ENCODE measurements around the gene BRI3. TPM values are rescaled to one million over a fixed set of nuclear protein-coding genes. Genes with fewer than 3 reads are reported as not detected.

BRI3 gene
- total and polyA plus RNA-seq, 9 of the 15 experiments (the other 6 are each of a cell fraction or from before 2014, with no cell fraction given): 4.3 to 57.4 (median 18.6) TPM

DNA sequence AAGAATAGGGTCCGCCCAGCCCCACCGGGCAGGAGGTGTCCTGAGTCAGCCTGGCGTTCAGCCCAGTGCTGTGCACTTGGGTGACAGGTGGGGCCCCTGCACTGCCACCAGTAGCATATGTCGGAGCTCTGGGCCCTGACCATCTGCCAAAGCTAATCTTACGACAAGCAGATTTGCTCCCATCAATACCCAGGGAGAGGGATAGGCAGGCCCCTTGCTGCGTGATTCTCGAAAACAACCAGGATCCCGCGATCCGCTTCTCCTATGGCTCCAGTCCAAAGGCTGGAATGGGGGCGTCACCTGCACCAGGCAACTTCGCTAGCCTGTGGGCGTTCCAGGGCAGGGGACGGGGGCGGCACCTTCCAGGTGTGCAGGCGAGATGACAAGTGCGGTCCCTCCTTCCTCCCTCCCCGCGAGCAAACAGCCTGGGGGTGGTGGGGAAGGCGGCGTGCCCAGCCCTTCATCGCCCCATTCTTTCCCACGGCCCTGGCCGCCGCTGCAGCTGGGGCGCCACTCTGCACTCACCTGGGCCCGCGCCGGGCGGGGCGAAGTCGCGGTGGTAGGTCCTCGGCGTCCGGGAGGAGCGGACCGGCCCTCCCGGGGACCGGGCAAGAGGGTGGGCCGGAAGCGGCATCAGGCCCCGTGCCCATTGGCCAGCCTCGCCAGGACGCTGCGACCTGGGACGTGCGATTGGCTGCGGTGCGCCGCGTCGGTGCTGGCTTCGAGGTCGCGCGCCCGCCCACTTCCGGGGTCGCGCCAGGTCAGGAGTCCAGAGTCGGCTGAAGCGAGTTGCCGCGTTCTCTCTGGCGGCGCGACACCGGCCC, 29.7 kb upstream of the BRI3 start, which contains the start of gene TECPR1 (continued):
- no peak for TF ChIP-seq HNRNPL (IDR thresholded peaks at IDR 0.05; ENCODE audit: low read depth, low read length)
- peak in 1 of 2 experiments; percentile 59; a peak in 2 of 4 replicates for TF ChIP-seq SIN3A (IDR thresholded peaks at IDR 0.05; ENCODE audit: borderline replicate concordance in 2 of 2, control insufficient read depth in 1 of 2, low read depth in 2 of 2, low read length in 2 of 2)
- TF ChIP-seq RBM25 (IDR thresholded peaks at IDR 0.05; ENCODE audit: low read depth, low read length, severe bottlenecking): peak; percentile 100
- no peak for TF ChIP-seq SMARCC2 (IDR thresholded peaks at IDR 0.05; ENCODE audit: low read depth)
- 0 out of 2 replicates have a peak, but pooled peaks have one; percentile 52 for TF ChIP-seq MTA3 (IDR thresholded peaks at IDR 0.05; ENCODE audit: borderline replicate concordance)
- peak; percentile 62 for TF ChIP-seq ZFX (CRISPR knock-in tag; IDR thresholded peaks at IDR 0.05)
- TF ChIP-seq RB1 (IDR thresholded peaks at IDR 0.05; ENCODE audit: low read depth): peak; percentile 55; the same call in 1 of the 2 replicates
- TF ChIP-seq ETV1 (tag; conservative IDR thresholded peaks at IDR 0.05; ENCODE audit: low read depth): 0 out of 2 replicates have a peak, but pooled peaks have one; percentile 7
- TF ChIP-seq POLR2A (conservative IDR thresholded peaks at IDR 0.05): peak; percentile 64; the same call in 1 of the 2 replicates
- TF ChIP-seq ATF1 (CRISPR knock-in tag; IDR thresholded peaks at IDR 0.05): 0 out of 2 replicates have a peak, but pooled peaks have one; percentile 27
- TF ChIP-seq ATF1 (tag; IDR thresholded peaks at IDR 0.05): peak; percentile 93
- no peak for TF ChIP-seq NCOA2 (IDR thresholded peaks at IDR 0.05; ENCODE audit: partially characterized antibody in 2 of 2)
- TF ChIP-seq HMGN3 (IDR thresholded peaks at IDR 0.05; ENCODE audit: borderline replicate concordance, extremely low read depth, insufficient read length, low read depth, low read length): peak; percentile 68
- TF ChIP-seq NRF1 (conservative IDR thresholded peaks at IDR 0.05 in 1 of 2, IDR thresholded peaks at IDR 0.05 in 1 of 2): peak; percentile 54 to 69
- TF ChIP-seq, protein P1, sequence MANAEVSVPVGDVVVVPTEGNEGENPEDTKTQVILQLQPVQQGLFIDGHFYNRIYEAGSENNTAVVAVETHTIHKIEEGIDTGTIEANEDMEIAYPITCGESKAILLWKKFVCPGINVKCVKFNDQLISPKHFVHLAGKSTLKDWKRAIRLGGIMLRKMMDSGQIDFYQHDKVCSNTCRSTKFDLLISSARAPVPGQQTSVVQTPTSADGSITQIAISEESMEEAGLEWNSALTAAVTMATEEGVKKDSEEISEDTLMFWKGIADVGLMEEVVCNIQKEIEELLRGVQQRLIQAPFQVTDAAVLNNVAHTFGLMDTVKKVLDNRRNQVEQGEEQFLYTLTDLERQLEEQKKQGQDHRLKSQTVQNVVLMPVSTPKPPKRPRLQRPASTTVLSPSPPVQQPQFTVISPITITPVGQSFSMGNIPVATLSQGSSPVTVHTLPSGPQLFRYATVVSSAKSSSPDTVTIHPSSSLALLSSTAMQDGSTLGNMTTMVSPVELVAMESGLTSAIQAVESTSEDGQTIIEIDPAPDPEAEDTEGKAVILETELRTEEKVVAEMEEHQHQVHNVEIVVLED (CRISPR knock-in tag; IDR thresholded peaks at IDR 0.05): peak; percentile 21; the same call in 1 of the 2 replicates
- peak; percentile 72; the same call in 1 of the 2 replicates for TF ChIP-seq CTBP1 (IDR thresholded peaks at IDR 0.05; ENCODE audit: borderline replicate concordance)
- TF ChIP-seq PCBP1 (IDR thresholded peaks at IDR 0.05; ENCODE audit: low read depth, low read length, poor library complexity, severe bottlenecking): peak; percentile 20
- TF ChIP-seq, protein P2, sequence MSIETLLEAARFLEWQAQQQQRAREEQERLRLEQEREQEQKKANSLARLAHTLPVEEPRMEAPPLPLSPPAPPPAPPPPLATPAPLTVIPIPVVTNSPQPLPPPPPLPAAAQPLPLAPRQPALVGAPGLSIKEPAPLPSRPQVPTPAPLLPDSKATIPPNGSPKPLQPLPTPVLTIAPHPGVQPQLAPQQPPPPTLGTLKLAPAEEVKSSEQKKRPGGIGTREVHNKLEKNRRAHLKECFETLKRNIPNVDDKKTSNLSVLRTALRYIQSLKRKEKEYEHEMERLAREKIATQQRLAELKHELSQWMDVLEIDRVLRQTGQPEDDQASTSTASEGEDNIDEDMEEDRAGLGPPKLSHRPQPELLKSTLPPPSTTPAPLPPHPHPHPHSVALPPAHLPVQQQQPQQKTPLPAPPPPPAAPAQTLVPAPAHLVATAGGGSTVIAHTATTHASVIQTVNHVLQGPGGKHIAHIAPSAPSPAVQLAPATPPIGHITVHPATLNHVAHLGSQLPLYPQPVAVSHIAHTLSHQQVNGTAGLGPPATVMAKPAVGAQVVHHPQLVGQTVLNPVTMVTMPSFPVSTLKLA (conservative IDR thresholded peaks at IDR 0.05): peak in 1 of 2 experiments; percentile 69; a peak in 2 of 4 replicates
- TF ChIP-seq POLR2B (IDR thresholded peaks at IDR 0.05; ENCODE audit: low read depth, partially characterized antibody): peak; percentile 35
- peak; percentile 79 for TF ChIP-seq CREB1 (IDR thresholded peaks at IDR 0.05)
- TF ChIP-seq CREB1 (CRISPR knock-in tag; IDR thresholded peaks at IDR 0.05): peak; percentile 87
- peak; percentile 84; the same call in 1 of the 2 replicates for TF ChIP-seq MBD2 (IDR thresholded peaks at IDR 0.05; ENCODE audit: borderline replicate concordance, low read depth)
